ENCODE results near the gene TMEM212.

Gene TMEM212

GRCh38 chr3:171862392-171862791, 19.2 kb downstream of the TMEM212 start:
- DNase-seq = no peak

GRCh38 chr3:171862993-171863521, 19.9 kb downstream of the TMEM212 start:
- DNase-seq = no peak

GRCh38 chr3:171863920-171864319, 20.8 kb downstream of the TMEM212 start:
- DNase-seq = no peak

GRCh38 chr3:171865191-171865865, 22.2 kb downstream of the TMEM212 start:
- no peak for DNase-seq

- no peak for DNase-seq
These were observed 24.8 kb downstream of the TMEM212 start for GRCh38 chr3:171867981-171868380.

GRCh38 chr3:171871392-171872274, 28.5 kb downstream of the TMEM212 start:
- DNase-seq = no peak

- DNase-seq = no peak
These were observed 30.4 kb downstream of the TMEM212 start for GRCh38 chr3:171873580-171873979.

GRCh38 chr3:171874251-171874681, 31.1 kb downstream of the TMEM212 start:
- DNase-seq = no peak

- no peak for DNase-seq
These were observed 31.7 kb downstream of the TMEM212 start for GRCh38 chr3:171874879-171875278.

- DNase-seq = no peak
These were observed 32.8 kb downstream of the TMEM212 start for GRCh38 chr3:171875923-171876412.

- no peak for DNase-seq
These were observed 33.6 kb downstream of the TMEM212 start for GRCh38 chr3:171876680-171877147.

- no peak for DNase-seq
These were observed 35.5 kb downstream of the TMEM212 start for GRCh38 chr3:171878461-171879225.

- DNase-seq = no peak
These were observed 36.3 kb downstream of the TMEM212 start for GRCh38 chr3:171879472-171879871.

GRCh38 chr3:171880101-171880870, 37.1 kb downstream of the TMEM212 start:
- no peak for DNase-seq

- no peak for DNase-seq
These were observed 38.1 kb downstream of the TMEM212 start for GRCh38 chr3:171881251-171881650.

- no peak for DNase-seq
These were observed 40.2 kb downstream of the TMEM212 start for GRCh38 chr3:171883257-171883892.

GRCh38 chr3:171883893-171884279, 40.7 kb downstream of the TMEM212 start:
- DNase-seq = no peak

GRCh38 chr3:171888466-171888865, 45.3 kb downstream of the TMEM212 start:
- DNase-seq = no peak

- no peak for DNase-seq
These were observed 47.2 kb downstream of the TMEM212 start for GRCh38 chr3:171890398-171890797.

GRCh38 chr3:171892457-171892856, 49.3 kb downstream of the TMEM212 start:
- DNase-seq = no peak

GRCh38 chr3:171895291-171895690, 52.1 kb downstream of the TMEM212 start:
- no peak for DNase-seq

All from cortex of kidney (tissue), 1 donor.